ENCODE measurements around the gene ZNF827.

ZNF827 gene

DNA sequence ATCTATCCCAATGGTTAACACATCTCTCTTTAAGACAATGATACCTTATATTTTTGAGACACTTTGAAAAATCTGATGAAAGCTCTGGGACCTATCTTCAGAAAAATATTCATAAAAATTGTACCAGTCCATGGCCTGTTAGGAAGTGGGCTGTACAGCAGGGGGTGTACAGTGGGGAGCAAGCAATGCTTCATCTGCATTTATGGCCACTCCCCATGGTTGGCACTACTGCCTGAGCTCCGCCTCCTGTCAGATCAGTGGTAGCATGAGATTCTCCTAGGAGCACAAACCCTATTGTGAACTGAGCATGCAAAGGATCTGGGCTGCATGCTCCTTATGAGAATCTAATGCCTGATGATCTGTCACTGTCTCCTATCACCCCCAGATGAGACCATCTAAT is 216.1 kb downstream of the ZNF827 start:
- H3K27ac ChIP-seq, result no peak overlapping the region
- DNase-seq, result no peak
- TF ChIP-seq, protein P1, sequence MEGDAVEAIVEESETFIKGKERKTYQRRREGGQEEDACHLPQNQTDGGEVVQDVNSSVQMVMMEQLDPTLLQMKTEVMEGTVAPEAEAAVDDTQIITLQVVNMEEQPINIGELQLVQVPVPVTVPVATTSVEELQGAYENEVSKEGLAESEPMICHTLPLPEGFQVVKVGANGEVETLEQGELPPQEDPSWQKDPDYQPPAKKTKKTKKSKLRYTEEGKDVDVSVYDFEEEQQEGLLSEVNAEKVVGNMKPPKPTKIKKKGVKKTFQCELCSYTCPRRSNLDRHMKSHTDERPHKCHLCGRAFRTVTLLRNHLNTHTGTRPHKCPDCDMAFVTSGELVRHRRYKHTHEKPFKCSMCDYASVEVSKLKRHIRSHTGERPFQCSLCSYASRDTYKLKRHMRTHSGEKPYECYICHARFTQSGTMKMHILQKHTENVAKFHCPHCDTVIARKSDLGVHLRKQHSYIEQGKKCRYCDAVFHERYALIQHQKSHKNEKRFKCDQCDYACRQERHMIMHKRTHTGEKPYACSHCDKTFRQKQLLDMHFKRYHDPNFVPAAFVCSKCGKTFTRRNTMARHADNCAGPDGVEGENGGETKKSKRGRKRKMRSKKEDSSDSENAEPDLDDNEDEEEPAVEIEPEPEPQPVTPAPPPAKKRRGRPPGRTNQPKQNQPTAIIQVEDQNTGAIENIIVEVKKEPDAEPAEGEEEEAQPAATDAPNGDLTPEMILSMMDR (IDR thresholded peaks at IDR 0.05; ENCODE audit: low read depth, low read length), result no peak

DNA sequence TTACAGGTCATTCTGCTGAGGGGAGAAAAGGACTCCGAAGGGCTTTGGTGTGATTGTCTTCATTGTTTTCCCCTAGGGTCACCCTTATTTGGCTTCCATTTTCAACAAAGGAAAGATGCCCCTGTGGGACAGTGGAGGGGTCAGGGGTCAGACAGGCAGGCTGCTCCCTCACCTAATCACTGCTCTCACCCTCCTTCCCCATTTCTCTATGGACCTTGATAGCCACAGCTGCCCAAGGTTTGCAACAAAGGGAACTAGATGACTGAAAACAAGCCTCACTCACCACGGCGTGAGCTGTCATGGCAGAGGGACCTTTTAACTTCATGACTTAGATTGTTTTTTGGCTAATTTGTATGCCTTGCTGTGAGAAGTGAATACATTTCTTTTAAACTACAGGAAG is 218.0 kb downstream of the ZNF827 start:
- H3K4me3 ChIP-seq (ENCODE audit: low read depth, low read length), result no peak overlapping the region
- H3K27ac ChIP-seq, result no peak overlapping the region
- H3K9me3 ChIP-seq (ENCODE audit: severe bottlenecking), result no peaks in the 10 kb centered on the region
- no peaks in the 10 kb centered on the region for H3K27me3 ChIP-seq (ENCODE audit: insufficient read depth, low read depth, severe bottlenecking)
- H3K36me3 ChIP-seq, result no peaks in the 10 kb centered on the region
- TF ChIP-seq, protein P1 (IDR thresholded peaks at IDR 0.05; ENCODE audit: low read depth, low read length), result no peak
- DNase-seq, result no peak

More for the DNA sequence above, 216.1 kb downstream of the ZNF827 start:
- no peaks in the 10 kb centered on the region for H3K36me3 ChIP-seq
- H3K4me3 ChIP-seq (ENCODE audit: low read depth, low read length), result no peak overlapping the region
- H3K27me3 ChIP-seq (ENCODE audit: insufficient read depth, low read depth, severe bottlenecking), result no peaks in the 10 kb centered on the region
- no peaks in the 10 kb centered on the region for H3K9me3 ChIP-seq (ENCODE audit: severe bottlenecking)

DNA sequence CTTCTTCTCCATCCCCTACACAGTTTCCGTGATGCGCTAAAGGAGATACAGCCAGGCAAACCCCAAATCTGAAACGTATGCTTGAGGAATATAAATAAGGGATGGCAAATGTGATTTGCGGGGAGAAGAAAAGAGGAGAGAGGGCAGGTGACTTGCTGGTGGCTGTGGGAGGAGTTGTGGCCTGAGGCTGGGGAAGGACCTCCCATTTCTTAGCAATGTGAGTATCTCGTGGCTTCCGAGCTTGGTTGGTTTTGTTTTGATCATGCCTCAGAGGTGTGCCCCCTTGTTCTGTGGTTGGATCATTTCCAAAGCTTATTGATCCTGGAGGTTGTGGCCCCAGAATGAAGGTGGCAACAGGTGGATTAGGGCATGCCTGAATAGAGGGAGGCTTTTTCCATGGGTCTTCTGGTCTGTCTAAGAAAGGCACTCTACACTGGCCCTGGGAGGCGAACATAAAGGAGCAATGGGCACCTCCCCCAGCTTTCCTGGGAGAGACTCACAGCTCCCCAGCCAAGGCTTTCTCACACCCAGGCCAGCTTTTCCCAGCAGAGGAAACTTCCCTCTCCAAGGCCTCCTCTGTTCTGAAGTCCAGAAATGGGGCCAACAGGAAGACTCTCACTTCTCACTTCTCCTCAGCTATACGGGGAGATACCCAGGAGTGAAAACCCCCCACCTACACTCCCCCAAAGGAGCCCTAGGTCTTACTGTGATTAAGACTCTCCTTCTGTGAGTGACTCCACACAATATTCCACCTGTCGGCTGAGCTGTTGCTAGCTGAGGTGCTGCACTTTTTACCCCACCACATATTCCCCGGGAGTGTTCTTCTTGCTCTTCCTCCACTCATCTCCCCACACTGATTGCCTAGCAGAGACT is 218.6 kb downstream of the ZNF827 start:
- DNase-seq, result no peak
- no peak overlapping the region for H3K4me3 ChIP-seq (ENCODE audit: low read depth, low read length)
- TF ChIP-seq, protein P1 (IDR thresholded peaks at IDR 0.05; ENCODE audit: low read depth, low read length), result no peak
- H3K36me3 ChIP-seq, result no peaks in the 10 kb centered on the region
- no peaks in the 10 kb centered on the region for H3K9me3 ChIP-seq (ENCODE audit: severe bottlenecking)
- no peak overlapping the region for H3K27ac ChIP-seq
- no peaks in the 10 kb centered on the region for H3K27me3 ChIP-seq (ENCODE audit: insufficient read depth, low read depth, severe bottlenecking)

DNA sequence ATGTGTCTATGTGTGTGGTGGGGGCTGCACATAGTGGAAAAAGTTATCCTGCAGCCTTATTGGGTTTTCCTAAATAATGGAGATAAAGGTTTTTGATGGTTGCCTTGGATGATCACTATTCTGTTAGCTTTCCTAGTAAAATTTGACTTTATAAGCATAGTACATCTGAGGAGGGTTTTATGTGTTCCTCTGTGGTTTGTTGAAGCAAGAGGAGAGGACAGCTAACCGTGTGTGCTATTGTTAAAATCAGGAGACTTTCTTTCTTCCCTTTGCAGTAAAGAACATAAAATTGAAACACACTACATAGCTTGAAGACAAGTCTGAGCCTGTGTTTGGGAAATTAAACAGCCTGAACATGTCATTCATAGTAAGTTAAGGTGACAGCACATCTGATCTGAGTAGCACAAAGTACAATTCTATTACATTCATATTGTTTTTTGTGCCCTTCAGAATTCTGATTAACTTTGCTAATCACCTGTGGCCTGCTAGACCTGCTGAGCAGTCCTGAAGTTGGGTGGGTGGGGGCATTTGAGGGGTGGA is 221.9 kb downstream of the ZNF827 start:
- DNase-seq, result no peak
- TF ChIP-seq, protein P1 (IDR thresholded peaks at IDR 0.05; ENCODE audit: low read depth, low read length), result no peak
- no peak overlapping the region for H3K4me3 ChIP-seq (ENCODE audit: low read depth, low read length)

DNA sequence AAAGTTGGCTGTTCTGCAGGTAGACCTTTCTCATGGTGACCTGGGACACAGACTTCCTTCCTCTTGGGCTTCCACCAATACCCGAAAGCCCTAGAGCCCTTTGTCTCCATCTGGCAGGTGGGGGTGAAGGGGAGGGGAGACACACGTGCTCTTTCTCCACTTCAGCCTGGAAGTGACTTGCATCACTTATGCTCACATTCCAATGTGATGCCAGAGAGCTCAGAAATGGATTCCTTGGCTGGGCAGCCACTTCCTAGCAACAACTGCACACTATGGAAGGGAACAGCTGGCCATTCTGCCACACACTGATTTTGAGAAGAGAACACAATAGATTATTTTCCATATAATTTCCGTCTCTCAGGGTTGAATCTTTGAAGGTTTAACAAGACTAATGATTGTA is 222.4 kb downstream of the ZNF827 start:
- Histone ChIP-seq H3K4me3 (ENCODE audit: low read depth, low read length) (no peak overlapping the region), H3K9me3 (ENCODE audit: severe bottlenecking) (peaks cover 8% of the 10 kb centered on the region), H3K27ac (no peak overlapping the region), H3K36me3 (no peaks in the 10 kb centered on the region), H3K27me3 (ENCODE audit: insufficient read depth, low read depth, severe bottlenecking) (no peaks in the 10 kb centered on the region)
- TF ChIP-seq, protein P1 (IDR thresholded peaks at IDR 0.05; ENCODE audit: low read depth, low read length), result no peak
- no peak for DNase-seq

More for the DNA sequence above, 221.9 kb downstream of the ZNF827 start:
- H3K27ac ChIP-seq, result no peak overlapping the region
- H3K9me3 ChIP-seq (ENCODE audit: severe bottlenecking), result peaks cover 3% of the 10 kb centered on the region
- H3K27me3 ChIP-seq (ENCODE audit: insufficient read depth, low read depth, severe bottlenecking), result no peaks in the 10 kb centered on the region
- H3K36me3 ChIP-seq, result no peaks in the 10 kb centered on the region

Measured in WERI-Rb-1 (cell line).